PFSK-1 (cell line): ENCODE data around the gene ADRB2.

Experiments
- FOXP2 ChIP-seq: optimal IDR thresholded peaks from 2 replicates; pipeline ENCODE3; 2011; ENCODE audit warnings: borderline replicate concordance, control low read depth, inconsistent platforms; ENCODE audit not compliant: insufficient read depth; ENCODE audit errors: extremely low read length, extremely low read depth
- POLR2AphosphoS5 ChIP-seq: IDR thresholded peaks from 2 replicates; pipeline ENCODE4 v1.6.1; 2012; ENCODE audit warnings: low read depth, mild to moderate bottlenecking, control low read depth, low read length, moderate library complexity
- REST ChIP-seq, 2 experiments: IDR thresholded peaks; 2 replicates each; pipeline versions ENCODE4 v1.6.1 to v1.8.0; 2011 to 2012; ENCODE audit warnings: low read depth in 2 of 2, low read length in 2 of 2, control low read depth in 1 of 2, inconsistent platforms in 1 of 2, mild to moderate bottlenecking in 1 of 2, moderate library complexity in 1 of 2; ENCODE audit not compliant: insufficient read depth in 1 of 2
- SIN3A ChIP-seq: IDR thresholded peaks from 2 replicates; pipeline ENCODE4 v1.6.1; 2012; ENCODE audit warnings: mild to moderate bottlenecking, low read length, moderate library complexity, borderline replicate concordance; ENCODE audit not compliant: insufficient read depth
- TAF1 ChIP-seq: IDR thresholded peaks from 2 replicates; pipeline ENCODE4 v1.6.1; 2012; ENCODE audit warnings: low read length, control low read depth, borderline replicate concordance; ENCODE audit not compliant: insufficient read depth

The ADRB2 gene

GRCh38 chr5:148858547-148858946, 32.1 kb downstream of the ADRB2 start:
- TF ChIP-seq FOXP2 (no peak), POLR2AphosphoS5 (no peak), REST (IDR thresholded peaks at IDR 0.05; ENCODE audit: insufficient read depth in 1 of 2, low read depth in 2 of 2, low read length in 2 of 2) (no peak), TAF1 (no peak), SIN3A (no peak)

- TF ChIP-seq TAF1 (no peak), SIN3A (no peak), REST (IDR thresholded peaks at IDR 0.05; ENCODE audit: insufficient read depth in 1 of 2, low read depth in 2 of 2, low read length in 2 of 2) (no peak), POLR2AphosphoS5 (no peak), FOXP2 (no peak)
Measured at GRCh38 chr5:148859703-148860102, 33.3 kb downstream of the ADRB2 start.

GRCh38 chr5:148860599-148860998, 34.2 kb downstream of the ADRB2 start:
- TF ChIP-seq TAF1, result no peak
- no peak for TF ChIP-seq FOXP2
- no peak for TF ChIP-seq POLR2AphosphoS5
- no peak for TF ChIP-seq REST (IDR thresholded peaks at IDR 0.05; ENCODE audit: insufficient read depth in 1 of 2, low read depth in 2 of 2, low read length in 2 of 2)
- no peak for TF ChIP-seq SIN3A

GRCh38 chr5:148861088-148861487, 34.7 kb downstream of the ADRB2 start:
- no peak for TF ChIP-seq FOXP2
- no peak for TF ChIP-seq SIN3A
- no peak for TF ChIP-seq TAF1
- no peak for TF ChIP-seq REST (IDR thresholded peaks at IDR 0.05; ENCODE audit: insufficient read depth in 1 of 2, low read depth in 2 of 2, low read length in 2 of 2)
- no peak for TF ChIP-seq POLR2AphosphoS5

- TF ChIP-seq POLR2AphosphoS5 (no peak), REST (IDR thresholded peaks at IDR 0.05; ENCODE audit: insufficient read depth in 1 of 2, low read depth in 2 of 2, low read length in 2 of 2) (no peak), SIN3A (no peak), FOXP2 (no peak), TAF1 (no peak)
Measured at GRCh38 chr5:148861696-148862095, 35.3 kb downstream of the ADRB2 start.
